Measurements from ENCODE around the gene EHBP1.
A peak's percentile ranks its signal among the peaks of the same experiment; 100 is the strongest.

Gene EHBP1

GRCh38 chr2:62705007-62705829 is at the start of gene EHBP1:
Gene EHBP1 (plus strand): TSS chr2:62705713. CDS start chr2:62707192, 1,479 bp downstream.
- ChIA-PET POLR2A (interaction anchor here (0.6 to 1.4 kb wide), 6 partner anchors 41 to 248 kb away, joined by 3 to 6 read pairs (median 3); no protein-coding TSS in a partner anchor), CTCF (interaction anchor here (0.8 to 1.7 kb wide), 3 partner anchors 9 to 70 kb away, joined by 3 to 5 read pairs (median 4); no protein-coding TSS in a partner anchor)
- H3K4me3 ChIP-seq (ENCODE audit: low read depth, low read length): peak within 1 kb of the TSS; percentile 80
- TF ChIP-seq CTCF (IDR thresholded peaks at IDR 0.05; ENCODE audit: insufficient read depth, low read length, missing control alignments): no peak
- DNase-seq (ENCODE audit: low read depth, low spot score): peak; percentile 99

- ChIA-PET POLR2A (no interaction called here), CTCF (no interaction called here)
- no peak for TF ChIP-seq CTCF (IDR thresholded peaks at IDR 0.05; ENCODE audit: insufficient read depth, low read length, missing control alignments)
- no peak for DNase-seq (ENCODE audit: low read depth, low spot score)
- no peak overlapping the region for H3K4me3 ChIP-seq (ENCODE audit: low read depth, low read length)
These were observed 47.7 kb upstream of the EHBP1 start for GRCh38 chr2:62657783-62658182.

- no peak for TF ChIP-seq CTCF (IDR thresholded peaks at IDR 0.05; ENCODE audit: insufficient read depth, low read length, missing control alignments)
- no peak overlapping the region for H3K4me3 ChIP-seq (ENCODE audit: low read depth, low read length)
- no peak for DNase-seq (ENCODE audit: low read depth, low spot score)
- CTCF ChIA-PET: interaction anchor here (1.1 to 5.0 kb wide), 3 partner anchors 12 to 202 kb away, joined by 3 to 25 read pairs (median 4); no protein-coding TSS in a partner anchor
- POLR2A ChIA-PET: no interaction called here
These were observed 46.6 kb upstream of the EHBP1 start for GRCh38 chr2:62658891-62659290.

GRCh38 chr2:62660087-62660486 is 45.4 kb upstream of the EHBP1 start:
- ChIA-PET POLR2A (interaction anchor here (0.7 to 1.3 kb wide), 2 partner anchors 45 to 1653 kb away, joined by 3 read pairs; partner anchors contain the start of gene EHBP1), CTCF (interaction anchor here (0.5 to 5.0 kb wide), 4 partner anchors 11 to 203 kb away, joined by 3 to 25 read pairs (median 4); no protein-coding TSS in a partner anchor)
- no peak for TF ChIP-seq CTCF (IDR thresholded peaks at IDR 0.05; ENCODE audit: insufficient read depth, low read length, missing control alignments)
- no peak for DNase-seq (ENCODE audit: low read depth, low spot score)
- no peak overlapping the region for H3K4me3 ChIP-seq (ENCODE audit: low read depth, low read length)

- POLR2A ChIA-PET: interaction anchor here (0.7 to 1.3 kb wide), 2 partner anchors 45 to 1652 kb away, joined by 3 read pairs; partner anchors contain the start of gene EHBP1
- no peak for TF ChIP-seq CTCF (IDR thresholded peaks at IDR 0.05; ENCODE audit: insufficient read depth, low read length, missing control alignments)
- DNase-seq (ENCODE audit: low read depth, low spot score): peak; percentile 94
- no peak overlapping the region for H3K4me3 ChIP-seq (ENCODE audit: low read depth, low read length)
- CTCF ChIA-PET: interaction anchor here (0.5 to 5.0 kb wide), 2 partner anchors 129 to 204 kb away, joined by 3 to 25 read pairs; no protein-coding TSS in a partner anchor
These were observed 44.8 kb upstream of the EHBP1 start for GRCh38 chr2:62660582-62661262.

GRCh38 chr2:62661263-62661635 is 44.3 kb upstream of the EHBP1 start:
- no peak for TF ChIP-seq CTCF (IDR thresholded peaks at IDR 0.05; ENCODE audit: insufficient read depth, low read length, missing control alignments)
- ChIA-PET CTCF (interaction anchor here (1.4 to 5.0 kb wide), 3 partner anchors 36 to 204 kb away, joined by 3 to 25 read pairs (median 4); partner anchors contain the start of gene EHBP1), POLR2A (no interaction called here)
- H3K4me3 ChIP-seq (ENCODE audit: low read depth, low read length): no peak overlapping the region
- no peak for DNase-seq (ENCODE audit: low read depth, low spot score)

All from AG04449 (cell line).